ENCODE data around the gene TP53I13. TPM values are rescaled to one million over a fixed set of nuclear protein-coding genes. Genes with fewer than 3 reads are reported as not detected.

Gene TP53I13
- total and polyA plus RNA-seq, 2 of the 13 experiments (the other 11 are each of a cell fraction or from before 2014, with no cell fraction given): 16.9 to 25.7 TPM

DNA sequence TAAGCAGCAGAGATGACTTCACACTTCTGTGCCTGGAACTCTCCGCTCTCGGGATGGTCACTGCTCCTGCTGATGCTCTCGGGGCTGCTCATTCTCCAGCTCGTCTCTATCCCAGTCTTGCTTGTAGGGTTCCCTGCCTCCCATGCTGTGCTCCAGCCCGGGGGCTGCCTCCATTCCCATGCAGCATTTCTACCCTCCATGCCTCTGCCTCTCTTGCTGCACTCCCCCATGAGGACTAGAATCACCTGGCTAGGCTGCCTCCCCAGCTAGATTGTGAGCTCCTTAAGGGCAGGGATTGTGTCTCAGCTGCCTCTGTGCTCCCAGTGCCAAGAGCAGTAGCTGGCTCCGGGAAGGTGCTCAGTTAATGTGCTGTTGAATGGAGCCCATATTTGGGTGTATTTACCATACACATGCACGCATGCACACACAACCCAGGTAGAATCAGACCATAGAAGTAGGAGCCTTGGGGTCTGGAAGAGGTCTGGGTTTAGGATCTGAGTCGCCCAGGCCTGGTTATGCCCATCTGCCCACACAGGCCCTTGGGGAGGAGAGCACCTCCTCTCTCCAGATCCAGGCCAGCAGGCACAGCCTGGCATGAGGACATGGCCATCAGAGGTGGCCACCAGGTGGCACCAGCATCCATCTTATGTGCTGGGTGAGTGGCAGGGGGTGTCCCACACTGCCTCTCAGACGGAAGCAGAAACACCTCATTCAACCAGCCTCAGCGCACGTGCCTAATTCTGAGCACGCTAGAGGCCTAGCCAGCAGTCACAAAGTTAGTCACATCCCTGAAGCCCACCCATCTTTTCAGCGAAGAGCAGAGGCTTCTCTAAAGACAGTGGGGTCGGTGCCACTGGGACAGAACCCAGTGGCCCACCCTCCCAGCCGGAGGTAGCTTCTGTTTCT, 11.6 kb downstream of the TP53I13 start (continued):
- TF ChIP-seq ZNF263 (CRISPR knock-in tag; IDR thresholded peaks at IDR 0.05) (0 out of 2 replicates have a peak, but pooled peaks have one; percentile 25), CHCHD3 (CRISPR knock-in tag; IDR thresholded peaks at IDR 0.05) (no peak), ZNF691 (CRISPR knock-in tag; IDR thresholded peaks at IDR 0.05; ENCODE audit: borderline replicate concordance, low read depth) (0 out of 2 replicates have a peak, but pooled peaks have one; percentile 50), ZNF484 (CRISPR knock-in tag; IDR thresholded peaks at IDR 0.05; ENCODE audit: borderline replicate concordance, low read depth) (no peak), NR2F6 (IDR thresholded peaks at IDR 0.05) (no peak), NR2F6 (CRISPR knock-in tag; IDR thresholded peaks at IDR 0.05) (peak; percentile 28; the same call in 1 of the 2 replicates), ZKSCAN5 (CRISPR knock-in tag; IDR thresholded peaks at IDR 0.05) (no peak), ZNF670 (CRISPR knock-in tag; IDR thresholded peaks at IDR 0.05; ENCODE audit: borderline replicate concordance) (no peak), ZNF816 (CRISPR knock-in tag; IDR thresholded peaks at IDR 0.05; ENCODE audit: borderline replicate concordance) (no peak), U2AF2 (IDR thresholded peaks at IDR 0.05; ENCODE audit: low read depth, low read length) (no peak), ATF7-NPFF (CRISPR knock-in tag; IDR thresholded peaks at IDR 0.05; ENCODE audit: low read depth) (peak; percentile 30; the same call in 1 of the 2 replicates), RXRB (CRISPR knock-in tag; IDR thresholded peaks at IDR 0.05; ENCODE audit: borderline replicate concordance) (0 out of 2 replicates have a peak, but pooled peaks have one; percentile 23), ZNF740 (CRISPR knock-in tag; IDR thresholded peaks at IDR 0.05) (no peak), SALL2 (CRISPR knock-in tag; IDR thresholded peaks at IDR 0.05) (no peak), ZNF780A (CRISPR knock-in tag; IDR thresholded peaks at IDR 0.05) (no peak), AHR (CRISPR knock-in tag; IDR thresholded peaks at IDR 0.05) (peak; percentile 26; the same call in 1 of the 2 replicates), ZKSCAN8 (CRISPR knock-in tag; IDR thresholded peaks at IDR 0.05; ENCODE audit: borderline replicate concordance) (no peak), SRSF4 (IDR thresholded peaks at IDR 0.05; ENCODE audit: low read depth, low read length, poor library complexity, severe bottlenecking) (no peak)
- TF ChIP-seq, protein P1, sequence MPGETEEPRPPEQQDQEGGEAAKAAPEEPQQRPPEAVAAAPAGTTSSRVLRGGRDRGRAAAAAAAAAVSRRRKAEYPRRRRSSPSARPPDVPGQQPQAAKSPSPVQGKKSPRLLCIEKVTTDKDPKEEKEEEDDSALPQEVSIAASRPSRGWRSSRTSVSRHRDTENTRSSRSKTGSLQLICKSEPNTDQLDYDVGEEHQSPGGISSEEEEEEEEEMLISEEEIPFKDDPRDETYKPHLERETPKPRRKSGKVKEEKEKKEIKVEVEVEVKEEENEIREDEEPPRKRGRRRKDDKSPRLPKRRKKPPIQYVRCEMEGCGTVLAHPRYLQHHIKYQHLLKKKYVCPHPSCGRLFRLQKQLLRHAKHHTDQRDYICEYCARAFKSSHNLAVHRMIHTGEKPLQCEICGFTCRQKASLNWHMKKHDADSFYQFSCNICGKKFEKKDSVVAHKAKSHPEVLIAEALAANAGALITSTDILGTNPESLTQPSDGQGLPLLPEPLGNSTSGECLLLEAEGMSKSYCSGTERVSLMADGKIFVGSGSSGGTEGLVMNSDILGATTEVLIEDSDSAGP (CRISPR knock-in tag; IDR thresholded peaks at IDR 0.05; ENCODE audit: borderline replicate concordance): peak; percentile 80
- TF ChIP-seq, protein P2, sequence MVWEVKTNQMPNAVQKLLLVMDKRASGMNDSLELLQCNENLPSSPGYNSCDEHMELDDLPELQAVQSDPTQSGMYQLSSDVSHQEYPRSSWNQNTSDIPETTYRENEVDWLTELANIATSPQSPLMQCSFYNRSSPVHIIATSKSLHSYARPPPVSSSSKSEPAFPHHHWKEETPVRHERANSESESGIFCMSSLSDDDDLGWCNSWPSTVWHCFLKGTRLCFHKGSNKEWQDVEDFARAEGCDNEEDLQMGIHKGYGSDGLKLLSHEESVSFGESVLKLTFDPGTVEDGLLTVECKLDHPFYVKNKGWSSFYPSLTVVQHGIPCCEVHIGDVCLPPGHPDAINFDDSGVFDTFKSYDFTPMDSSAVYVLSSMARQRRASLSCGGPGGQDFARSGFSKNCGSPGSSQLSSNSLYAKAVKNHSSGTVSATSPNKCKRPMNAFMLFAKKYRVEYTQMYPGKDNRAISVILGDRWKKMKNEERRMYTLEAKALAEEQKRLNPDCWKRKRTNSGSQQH (CRISPR knock-in tag; IDR thresholded peaks at IDR 0.05; ENCODE audit: low read depth): no peak
- TF ChIP-seq, protein P3, sequence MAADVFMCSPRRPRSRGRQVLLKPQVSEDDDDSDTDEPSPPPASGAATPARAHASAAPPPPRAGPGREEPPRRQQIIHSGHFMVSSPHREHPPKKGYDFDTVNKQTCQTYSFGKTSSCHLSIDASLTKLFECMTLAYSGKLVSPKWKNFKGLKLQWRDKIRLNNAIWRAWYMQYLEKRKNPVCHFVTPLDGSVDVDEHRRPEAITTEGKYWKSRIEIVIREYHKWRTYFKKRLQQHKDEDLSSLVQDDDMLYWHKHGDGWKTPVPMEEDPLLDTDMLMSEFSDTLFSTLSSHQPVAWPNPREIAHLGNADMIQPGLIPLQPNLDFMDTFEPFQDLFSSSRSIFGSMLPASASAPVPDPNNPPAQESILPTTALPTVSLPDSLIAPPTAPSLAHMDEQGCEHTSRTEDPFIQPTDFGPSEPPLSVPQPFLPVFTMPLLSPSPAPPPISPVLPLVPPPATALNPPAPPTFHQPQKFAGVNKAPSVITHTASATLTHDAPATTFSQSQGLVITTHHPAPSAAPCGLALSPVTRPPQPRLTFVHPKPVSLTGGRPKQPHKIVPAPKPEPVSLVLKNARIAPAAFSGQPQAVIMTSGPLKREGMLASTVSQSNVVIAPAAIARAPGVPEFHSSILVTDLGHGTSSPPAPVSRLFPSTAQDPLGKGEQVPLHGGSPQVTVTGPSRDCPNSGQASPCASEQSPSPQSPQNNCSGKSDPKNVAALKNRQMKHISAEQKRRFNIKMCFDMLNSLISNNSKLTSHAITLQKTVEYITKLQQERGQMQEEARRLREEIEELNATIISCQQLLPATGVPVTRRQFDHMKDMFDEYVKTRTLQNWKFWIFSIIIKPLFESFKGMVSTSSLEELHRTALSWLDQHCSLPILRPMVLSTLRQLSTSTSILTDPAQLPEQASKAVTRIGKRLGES (CRISPR knock-in tag; IDR thresholded peaks at IDR 0.05; ENCODE audit: borderline replicate concordance): no peak

Measured in HepG2 (cell line).